Esophagus muscularis mucosa (tissue), 4 donors: Measurements from ENCODE around the gene MEI4. TPM values are rescaled to one million over a fixed set of nuclear protein-coding genes. Genes with fewer than 3 reads are reported as not detected.

Experiments
- DNase-seq: peaks from one replicate; pipeline ENCODE4 v3.0.0-alpha.2; 2017; ENCODE audit errors: extremely low spot score
- H3K27ac ChIP-seq, 4 donors: fragments of 200-600 bp; sonication (generic); replicated peaks in 1 of 4; 1 replicate in 3 of 4; 2 replicates in 1 of 4; pipeline ENCODE4 v1.5.1; 2016 to 2019; ENCODE audit warnings: mild to moderate bottlenecking in 1 of 4
- H3K27me3 ChIP-seq, 4 donors: fragments of 200-600 bp; sonication (generic); one replicate each; pipeline versions ENCODE4 v1.5.1 to v1.6.0; 2016 to 2019
- H3K36me3 ChIP-seq, 4 donors: fragments of 200-600 bp; sonication (generic); one replicate each; pipeline ENCODE4 v1.5.1; 2016 to 2019
- H3K4me1 ChIP-seq, 4 donors: fragments of 200-600 bp; sonication (generic); one replicate each; pipeline ENCODE4 v1.5.1; 2016 to 2019
- H3K4me3 ChIP-seq, 4 donors: fragments of 200-600 bp; sonication (generic); 1 replicate in 2 of 4; 2 replicates in 2 of 4; pipeline ENCODE4 v1.5.1; 2016 to 2019; ENCODE audit warnings: mild to moderate bottlenecking in 4 of 4, moderate library complexity in 1 of 4
- H3K9me3 ChIP-seq, 4 donors: fragments of 200-600 bp; sonication (generic); 1 replicate in 3 of 4; 2 replicates in 1 of 4; pipeline ENCODE4 v1.5.1; 2016 to 2019
- CTCF ChIP-seq, 3 experiments: fragments of 200-600 bp in 2 of 3; fragments of 450-650 bp in 1 of 3; sonication (generic) in 2 of 3; IDR thresholded peaks; one replicate each; pipeline ENCODE4 v1.5.1; 2017 to 2019; ENCODE audit warnings: antibody characterized with exemption in 3 of 3, mild to moderate bottlenecking in 2 of 3, moderate library complexity in 1 of 3
- EP300 ChIP-seq: sonication (generic); formaldehyde crosslinking; IDR thresholded peaks from one replicate; pipeline ENCODE4 v1.6.1; 2017; ENCODE audit warnings: antibody characterized with exemption
- POLR2A ChIP-seq: fragments of 450-650 bp; IDR thresholded peaks from one replicate; pipeline ENCODE4 v1.6.1; 2017; ENCODE audit warnings: antibody characterized with exemption, moderate library complexity, mild to moderate bottlenecking, low read depth
- POLR2AphosphoS5 ChIP-seq, 2 donors: sonication (generic); formaldehyde crosslinking; IDR thresholded peaks; one replicate each; pipeline ENCODE4 v1.6.1; 2017; ENCODE audit warnings: antibody characterized with exemption in 2 of 2
- WGBS: methylation state at CpG from one replicate; pipeline ENCODE4 v1.1.5; 2018; 5-methylcytosine and 5-hydroxymethylcytosine counted together
- intact Hi-C: fragments of 100-400 bp; cut with DNase I; formaldehyde crosslinking; loops from one replicate; pipeline ENCODE4 v1.15.1; 2023
- total RNA-seq, 4 donors: library from RNA; depleted of rRNA; stranded (reverse); fragments of >200 nt; gene quantifications; one replicate each; pipeline versions ENCODE4 v1.1.0 to v1.2.1, GENCODE V29; 2016

Gene MEI4
- total RNA-seq, 4 donors from 2014 or later, result 0.06 to 0.39 (median 0.17) TPM; not detected in 1

- no peak for DNase-seq
- no peak overlapping the region for H3K27ac ChIP-seq
- no peaks in the 10 kb centered on the region for H3K36me3 ChIP-seq
- intact Hi-C loops, result no loop called here
- H3K27me3 ChIP-seq, result no peaks in the 10 kb centered on the region
- H3K4me1 ChIP-seq, result no peaks in the 10 kb centered on the region
- TF ChIP-seq CTCF (IDR thresholded peaks at IDR 0.05), result no peak
- no peak for TF ChIP-seq POLR2A
- no peak for TF ChIP-seq POLR2AphosphoS5 (IDR thresholded peaks at IDR 0.05)
- no peak for TF ChIP-seq EP300
- no peak overlapping the region for H3K4me3 ChIP-seq
- H3K9me3 ChIP-seq, result peaks cover 0 to 2% (median 0%) of the 10 kb centered on the region in 4 donors
These were observed 204.6 kb downstream of the MEI4 start for GRCh38 chr6:77857421-77857820.

GRCh38 chr6:77876300-77876699 lies 223.5 kb downstream of the MEI4 start:
- Histone ChIP-seq H3K27me3 (no peaks in the 10 kb centered on the region), H3K27ac (no peak overlapping the region), H3K4me1 (no peaks in the 10 kb centered on the region), H3K36me3 (no peaks in the 10 kb centered on the region), H3K4me3 (no peak overlapping the region), H3K9me3 (no peaks in the 10 kb centered on the region)
- no peak for DNase-seq
- TF ChIP-seq POLR2AphosphoS5 (IDR thresholded peaks at IDR 0.05), result no peak
- TF ChIP-seq POLR2A, result no peak
- no peak for TF ChIP-seq CTCF (IDR thresholded peaks at IDR 0.05)
- TF ChIP-seq EP300, result no peak
- 83% methylated on average over 2 of the region's 2 CpGs for WGBS
- intact Hi-C loops, result no loop called here

DNA sequence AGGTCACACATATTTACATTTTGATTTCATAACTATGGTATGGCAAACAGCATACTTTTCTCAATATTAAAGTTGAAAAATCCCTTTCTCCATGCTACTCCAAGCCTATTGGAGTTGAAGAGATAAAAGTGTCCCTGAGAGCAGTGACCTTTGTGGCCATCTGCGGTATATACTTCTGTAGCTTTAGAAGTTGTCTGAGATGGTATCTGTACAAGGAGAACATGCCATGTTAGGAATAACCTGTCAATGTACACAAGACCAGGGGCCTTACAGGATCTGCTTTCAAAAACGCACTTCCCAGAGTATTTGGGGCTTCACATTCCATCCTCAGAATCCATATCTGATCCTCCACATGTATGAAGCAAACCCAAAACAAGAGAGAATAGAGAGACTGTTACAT lies 226.7 kb downstream of the MEI4 start:
- Histone ChIP-seq H3K36me3 (no peaks in the 10 kb centered on the region), H3K27ac (no peak overlapping the region), H3K4me3 (no peak overlapping the region), H3K9me3 (no peaks in the 10 kb centered on the region), H3K27me3 (no peaks in the 10 kb centered on the region), H3K4me1 (no peaks in the 10 kb centered on the region)
- no peak for DNase-seq
- intact Hi-C loops, result no loop called here
- TF ChIP-seq POLR2A, result no peak
- no peak for TF ChIP-seq POLR2AphosphoS5 (IDR thresholded peaks at IDR 0.05)
- no peak for TF ChIP-seq CTCF (IDR thresholded peaks at IDR 0.05)
- no peak for TF ChIP-seq EP300
- WGBS, result 82% methylated on average over 2 of the region's 2 CpGs

DNA sequence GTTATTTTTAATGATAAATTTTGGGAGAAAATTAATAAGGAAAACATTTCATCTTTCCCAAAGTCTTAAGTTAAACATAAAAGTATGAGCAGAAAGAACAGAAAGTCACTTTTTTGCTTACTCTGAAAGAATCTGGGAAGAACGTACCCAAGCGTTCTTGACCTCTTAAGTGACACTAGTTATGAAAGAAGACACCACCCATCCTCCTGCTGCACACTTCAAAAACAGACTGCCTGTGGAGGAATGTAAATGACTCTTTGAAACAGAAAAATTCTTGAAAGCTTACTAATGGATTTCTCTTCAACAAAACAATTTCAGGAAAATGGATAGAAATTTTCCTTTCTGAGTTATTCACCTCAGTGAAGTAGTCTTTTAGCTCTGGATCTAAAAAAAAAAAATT lies 227.7 kb downstream of the MEI4 start:
- Histone ChIP-seq H3K27ac (no peak overlapping the region), H3K4me1 (no peaks in the 10 kb centered on the region), H3K36me3 (no peaks in the 10 kb centered on the region), H3K9me3 (no peaks in the 10 kb centered on the region), H3K27me3 (no peaks in the 10 kb centered on the region), H3K4me3 (no peak overlapping the region)
- TF ChIP-seq POLR2A (no peak), EP300 (no peak), CTCF (IDR thresholded peaks at IDR 0.05) (no peak), POLR2AphosphoS5 (IDR thresholded peaks at IDR 0.05) (no peak)
- intact Hi-C loops, result no loop called here
- 42% methylated on average over 2 of the region's 2 CpGs for WGBS
- no peak for DNase-seq

DNA sequence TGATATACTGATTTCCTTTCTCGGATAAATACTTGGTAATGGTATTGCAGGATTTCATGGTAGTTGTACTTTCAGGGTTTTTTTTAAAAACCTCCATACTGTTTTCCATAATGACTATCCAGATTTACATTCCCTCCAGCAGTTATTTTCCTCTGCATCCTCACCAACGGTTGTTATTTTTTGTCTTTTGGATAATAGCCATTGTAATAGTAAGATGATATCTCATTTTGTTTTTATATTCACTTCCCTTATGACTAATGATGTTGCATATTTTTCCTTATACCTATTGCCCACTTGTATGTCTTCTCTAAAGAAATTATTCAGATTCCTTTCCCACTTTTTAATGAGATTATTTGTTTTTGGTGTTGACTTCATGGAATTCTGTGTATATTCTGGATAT lies 231.0 kb downstream of the MEI4 start:
- intact Hi-C loops, result no loop called here
- H3K4me3 ChIP-seq, result no peak overlapping the region
- no peaks in the 10 kb centered on the region for H3K36me3 ChIP-seq
- H3K27ac ChIP-seq, result no peak overlapping the region
- no peak for TF ChIP-seq EP300
- no peak for TF ChIP-seq POLR2A
- H3K27me3 ChIP-seq, result no peaks in the 10 kb centered on the region
- 77% methylated on average over 2 of the region's 2 CpGs for WGBS
- peaks cover 0 to 9% (median 6%) of the 10 kb centered on the region in 4 donors for H3K9me3 ChIP-seq
- DNase-seq, result no peak
- H3K4me1 ChIP-seq, result no peaks in the 10 kb centered on the region
